NCI-H146 (cell line): ENCODE measurements around the gene NOL4L.

Experiments used
- DNase-seq: peaks from one replicate; lab custom pipeline; 2025; lab: John Stamatoyannopoulos, UW

NOL4L gene

GRCh38 chr20:32576560-32576959 is 8.6 kb downstream of the NOL4L start:
- no peak for DNase-seq

- no peak for DNase-seq
Measured at GRCh38 chr20:32575805-32576204, 9.3 kb downstream of the NOL4L start.

DNA sequence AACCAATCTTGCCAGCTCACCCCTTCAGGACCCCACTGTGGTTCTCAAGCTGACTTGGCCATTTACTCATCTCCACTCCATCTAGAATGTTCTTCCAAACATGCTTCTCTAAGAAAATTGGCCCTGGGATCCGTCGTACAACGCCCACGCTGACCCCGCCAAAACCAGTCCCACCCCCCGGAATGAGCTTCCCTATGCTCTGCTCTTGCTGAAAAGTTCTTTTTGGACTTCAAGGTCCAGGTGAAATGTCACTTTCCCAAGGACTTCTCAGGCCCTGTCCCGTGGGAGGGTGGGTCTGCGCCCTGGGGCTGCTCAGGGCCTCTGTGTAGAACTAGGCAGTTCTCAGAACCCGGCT is 9.9 kb downstream of the NOL4L start:
- no peak for DNase-seq

- DNase-seq: no peak
Measured at GRCh38 chr20:32574296-32575226, 10.6 kb downstream of the NOL4L start.

DNA sequence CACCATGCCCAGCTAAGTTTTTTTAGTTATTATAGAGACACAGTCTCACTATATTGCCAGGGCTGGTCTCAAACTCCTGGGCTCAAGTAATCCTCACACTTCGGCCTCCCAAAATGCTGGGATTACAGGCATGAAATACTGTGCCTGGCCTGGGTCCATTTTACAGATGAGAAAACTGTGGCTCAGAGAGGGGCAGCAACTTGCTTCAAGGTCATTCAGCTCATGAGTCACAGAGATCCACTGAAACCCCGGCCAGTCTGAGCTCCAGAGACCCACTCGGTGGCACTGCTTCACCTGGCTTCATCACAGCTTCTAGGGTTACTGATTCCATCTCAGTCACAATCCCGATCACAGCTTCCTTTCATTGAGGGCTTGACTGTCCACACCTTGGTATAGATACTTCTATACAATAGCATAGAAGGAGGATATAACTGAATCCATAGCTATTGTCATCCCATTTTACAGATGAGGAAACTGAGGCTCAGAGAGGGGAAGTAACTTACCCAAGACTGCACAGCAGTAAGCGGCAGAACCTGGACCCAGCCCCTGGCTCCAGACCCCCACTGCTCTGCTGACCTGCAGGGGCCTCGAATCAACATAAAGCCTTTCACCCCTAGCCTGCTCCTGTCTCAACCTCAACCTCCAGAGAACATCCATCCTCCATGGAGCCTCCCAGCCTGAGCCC is 11.8 kb downstream of the NOL4L start:
- DNase-seq: no peak

GRCh38 chr20:32572271-32572968 is 12.7 kb downstream of the NOL4L start:
- no peak for DNase-seq

- no peak for DNase-seq
Measured at GRCh38 chr20:32571566-32571965, 13.6 kb downstream of the NOL4L start.

GRCh38 chr20:32570401-32571190 is 14.5 kb downstream of the NOL4L start:
- DNase-seq: no peak

GRCh38 chr20:32569380-32570305 is 15.5 kb downstream of the NOL4L start:
- DNase-seq: no peak

- DNase-seq: no peak
Measured at GRCh38 chr20:32569018-32569379, 16.1 kb downstream of the NOL4L start.

GRCh38 chr20:32567384-32568178 is 17.6 kb downstream of the NOL4L start:
- peak; percentile 71 for DNase-seq

DNA sequence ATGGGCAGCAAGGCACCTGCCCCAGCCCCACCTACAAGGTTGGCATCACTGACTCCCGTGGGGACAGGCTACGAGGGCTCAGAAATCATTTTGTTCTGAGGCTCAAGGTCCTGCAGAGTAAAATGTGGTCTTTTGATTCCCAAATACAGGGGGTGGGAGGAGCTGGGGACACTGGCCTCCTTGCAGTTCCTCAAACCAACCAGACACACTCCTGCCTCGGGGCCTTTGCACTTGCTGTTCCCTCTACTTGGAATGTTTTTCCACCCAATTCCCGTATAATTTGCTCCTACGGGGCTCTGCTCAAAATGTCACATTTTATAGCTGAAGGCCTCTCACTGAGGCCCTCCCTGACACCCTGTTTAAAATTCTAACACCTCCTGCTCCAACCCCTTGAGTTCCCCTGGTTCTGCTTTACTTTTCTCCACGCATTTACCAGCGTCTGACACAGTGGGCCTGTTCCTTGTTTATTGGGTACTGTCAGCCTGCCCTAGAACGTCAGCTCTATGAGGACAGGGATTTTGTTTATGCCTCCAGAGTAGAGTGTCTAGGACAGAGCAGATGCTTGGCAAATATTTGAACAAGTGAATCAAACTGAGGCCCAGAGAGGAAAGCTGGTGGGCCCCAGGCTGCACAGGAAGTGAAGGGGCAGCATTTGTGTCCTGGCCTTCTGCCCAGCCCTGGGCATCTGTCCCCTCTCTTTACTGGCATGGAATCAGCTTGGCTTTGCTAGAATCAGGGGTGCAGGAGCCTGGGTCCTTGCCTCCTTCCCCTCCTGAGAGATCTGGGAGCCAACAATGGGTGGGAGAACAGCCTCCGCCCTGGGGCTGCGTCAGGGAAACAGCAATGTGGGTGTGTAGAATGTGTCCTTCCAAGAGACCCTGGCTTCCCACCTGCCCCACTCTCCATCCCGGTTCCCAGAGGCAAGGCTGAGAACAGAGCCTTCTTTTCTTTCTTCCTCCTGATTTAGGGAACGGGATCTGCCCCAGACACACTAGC is 18.5 kb downstream of the NOL4L start:
- no peak for DNase-seq

DNA sequence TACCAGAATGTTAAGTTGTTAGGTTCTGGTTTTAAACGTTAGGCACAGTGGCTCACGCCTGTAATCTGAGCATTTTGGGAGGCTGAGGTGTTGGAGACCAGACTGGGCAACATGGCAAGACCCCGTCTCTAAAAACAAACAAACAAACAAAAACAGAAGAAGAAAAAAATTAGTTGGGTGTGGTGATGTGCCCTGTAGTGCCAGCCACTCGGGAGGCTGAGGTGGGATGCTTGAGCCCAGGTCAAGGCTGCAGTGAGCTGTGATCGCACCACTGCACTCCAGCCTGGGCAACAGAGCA is 19.4 kb downstream of the NOL4L start:
- no peak for DNase-seq

DNA sequence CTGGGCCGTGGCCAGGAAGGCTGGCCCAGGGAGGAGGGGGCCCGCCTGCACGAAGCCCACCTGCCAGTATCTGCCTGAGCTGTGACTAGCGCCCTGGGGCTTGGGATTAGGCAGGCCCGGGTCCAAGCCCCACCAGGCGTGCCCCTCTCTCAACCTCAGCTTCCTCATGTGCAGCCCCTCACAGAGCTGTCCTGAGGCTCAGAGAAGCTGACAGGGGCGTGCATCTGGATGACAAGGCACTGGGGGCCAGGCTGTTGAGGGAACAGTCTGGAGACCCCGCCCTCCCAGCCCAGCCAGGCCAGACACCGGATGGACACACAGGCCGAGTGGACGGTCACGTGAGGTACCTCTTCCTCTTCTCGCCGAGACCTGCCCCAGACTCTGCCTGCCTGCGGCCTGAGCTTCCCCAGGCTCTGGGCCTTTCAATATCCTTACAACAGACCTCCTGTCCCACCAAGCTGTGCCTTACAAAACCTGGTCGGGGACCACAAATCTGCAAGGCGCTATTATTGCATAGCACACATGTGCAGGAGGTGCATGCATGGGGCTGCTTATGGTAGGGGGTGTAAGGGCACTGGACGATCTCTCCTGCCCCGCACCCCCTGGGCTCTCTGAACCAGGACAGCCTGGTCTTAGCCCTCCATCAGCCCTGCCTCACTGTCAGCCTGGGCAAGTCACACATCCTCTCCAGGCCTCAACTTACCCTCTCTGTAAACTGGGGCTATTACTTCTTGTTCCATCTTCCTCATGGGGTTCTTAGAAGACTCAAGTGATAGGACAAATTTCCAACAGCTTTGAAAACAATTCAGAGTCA is 20.0 kb downstream of the NOL4L start:
- DNase-seq: no peak

GRCh38 chr20:32564440-32564839 is 20.7 kb downstream of the NOL4L start:
- DNase-seq: no peak

- peak; percentile 99 for DNase-seq
Measured at GRCh38 chr20:32563311-32564272, 21.5 kb downstream of the NOL4L start.

- no peak for DNase-seq
Measured at GRCh38 chr20:32562495-32562911, 22.6 kb downstream of the NOL4L start.
